HG02623 (cell line): ENCODE results near the gene AP5B1.
"Not testable (repeated sequence)": the region's sequence is repeated elsewhere in the genome, so short reads cannot be mapped to it uniquely, and the experiment has no call there.

Experiments
- ATAC-seq: cut with Tn5 transposase; IDR thresholded peaks from one replicate; pipeline ENCODE4 v1.9.1; 2021; ENCODE audit warnings: moderate library complexity; ENCODE audit not compliant: unreplicated experiment

The AP5B1 gene

DNA sequence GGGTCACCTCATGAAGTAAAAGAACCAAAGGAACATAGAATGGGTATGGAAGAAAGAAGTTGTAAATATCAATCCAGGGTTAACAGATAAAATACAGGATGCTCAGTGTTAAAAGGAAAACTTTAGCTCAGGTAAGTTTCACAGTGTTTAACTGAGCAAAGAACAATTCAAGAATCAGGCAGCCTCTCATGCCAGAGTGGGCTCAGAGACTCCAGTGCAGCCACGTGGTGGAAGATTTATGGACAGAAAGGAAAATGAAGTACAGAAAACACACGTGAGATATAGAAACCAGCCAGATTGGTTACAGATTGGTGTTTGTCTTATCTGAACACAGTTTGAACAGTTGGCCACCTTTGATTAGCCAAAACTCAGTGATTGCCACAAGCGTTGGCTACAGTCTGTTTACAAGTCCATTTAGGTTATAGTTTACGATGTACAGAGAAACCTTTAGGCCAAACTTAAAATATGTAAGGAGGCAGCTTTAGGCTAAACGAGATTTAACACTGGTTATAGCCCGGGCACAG is 9.1 kb downstream of the AP5B1 start:
- no peak for ATAC-seq

DNA sequence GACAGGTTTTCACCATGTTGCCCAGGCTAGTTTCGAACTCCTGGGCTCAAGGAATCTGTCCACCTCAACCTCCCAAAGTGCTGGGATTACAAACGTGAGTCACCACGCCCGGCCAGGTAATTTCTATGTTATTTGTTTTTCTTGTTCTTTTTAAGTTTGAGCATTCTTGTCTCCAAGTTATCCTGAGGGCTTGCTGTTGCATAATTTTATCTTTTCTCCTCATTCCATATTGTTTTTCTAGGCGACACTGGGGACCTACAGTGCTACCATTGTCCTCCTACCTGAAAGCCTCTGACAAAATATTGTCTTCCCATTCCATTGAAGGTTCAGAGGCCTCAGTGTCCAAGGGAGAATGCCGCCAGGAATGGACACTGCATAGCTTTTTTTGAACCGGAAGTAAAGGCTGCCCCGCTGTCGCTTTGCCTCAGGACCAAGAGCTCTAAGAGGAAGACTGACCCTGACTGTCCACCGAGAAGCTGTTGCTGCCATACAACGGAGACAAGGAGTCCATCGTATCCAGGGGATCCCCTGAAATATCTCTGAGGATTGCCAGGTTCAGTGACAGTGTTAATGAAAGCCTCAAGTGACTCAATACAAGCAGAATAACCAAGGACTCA is 9.7 kb downstream of the AP5B1 start:
- ATAC-seq, result no peak

- ATAC-seq, result not testable (repeated sequence)
Observed at GRCh38 chr11:65767806-65768205, 13.0 kb downstream of the AP5B1 start.

GRCh38 chr11:65767406-65767805 is 13.4 kb downstream of the AP5B1 start:
- no peak for ATAC-seq

GRCh38 chr11:65766535-65766934 is 14.2 kb downstream of the AP5B1 start:
- ATAC-seq, result no peak

DNA sequence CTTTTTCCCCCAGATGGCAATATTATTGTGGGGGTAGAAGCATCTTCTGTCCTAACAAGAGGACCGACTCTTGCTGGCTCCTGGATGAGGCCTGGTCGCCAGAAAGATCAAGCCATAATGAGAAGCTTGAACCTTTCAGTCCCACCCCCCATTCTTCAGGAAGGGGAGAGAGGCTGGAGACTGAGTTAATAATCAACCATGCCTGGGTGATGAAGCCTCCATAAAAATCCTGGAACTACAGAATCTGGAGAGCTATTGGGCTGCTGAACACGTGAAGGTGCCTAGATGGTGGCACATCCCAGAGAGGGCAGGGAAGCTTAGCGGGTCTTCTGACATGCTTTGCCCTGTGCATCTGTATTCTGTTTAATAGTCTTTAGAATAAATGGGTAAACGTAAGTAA is 16.3 kb downstream of the AP5B1 start:
- ATAC-seq, result no peak

DNA sequence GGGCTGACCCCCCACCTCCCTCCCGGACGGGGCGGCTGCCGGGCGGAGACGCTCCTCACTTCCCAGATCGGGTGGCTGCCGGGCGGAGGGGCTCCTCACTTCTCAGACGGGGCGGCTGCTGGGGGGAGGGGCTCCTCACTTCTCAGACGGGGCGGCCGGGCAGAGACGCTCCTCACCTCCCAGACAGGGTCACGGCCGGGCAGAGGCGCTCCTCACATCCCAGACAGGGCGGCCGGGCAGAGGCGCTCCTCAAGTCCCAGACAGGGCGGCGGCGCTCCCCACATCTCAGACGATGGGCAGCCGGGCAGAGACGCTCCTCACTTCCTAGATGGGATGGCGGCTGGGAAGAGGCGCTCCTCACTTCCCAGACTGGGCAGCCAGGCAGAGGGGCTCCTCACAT is 18.0 kb downstream of the AP5B1 start:
- ATAC-seq, result not testable (repeated sequence)

DNA sequence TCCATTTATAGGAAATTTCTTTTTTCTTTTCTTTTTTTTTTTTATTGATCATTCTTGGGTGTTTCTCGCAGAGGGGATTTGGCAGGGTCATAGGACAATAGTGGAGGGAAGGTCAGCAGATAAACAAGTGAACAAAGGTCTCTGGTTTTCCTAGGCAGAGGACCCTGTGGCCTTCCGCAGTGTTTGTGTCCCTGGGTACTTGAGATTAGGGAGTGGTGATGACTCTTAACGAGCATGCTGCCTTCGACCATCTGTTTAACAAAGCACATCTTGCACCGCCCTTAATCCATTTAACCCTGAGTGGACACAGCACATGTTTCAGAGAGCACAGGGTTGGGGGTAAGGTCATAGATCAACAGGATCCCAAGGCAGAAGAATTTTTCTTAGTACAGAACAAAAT is 18.6 kb downstream of the AP5B1 start:
- ATAC-seq, result not testable (repeated sequence)

GRCh38 chr11:65745049-65745448 is 35.7 kb downstream of the AP5B1 start:
- no peak for ATAC-seq

DNA sequence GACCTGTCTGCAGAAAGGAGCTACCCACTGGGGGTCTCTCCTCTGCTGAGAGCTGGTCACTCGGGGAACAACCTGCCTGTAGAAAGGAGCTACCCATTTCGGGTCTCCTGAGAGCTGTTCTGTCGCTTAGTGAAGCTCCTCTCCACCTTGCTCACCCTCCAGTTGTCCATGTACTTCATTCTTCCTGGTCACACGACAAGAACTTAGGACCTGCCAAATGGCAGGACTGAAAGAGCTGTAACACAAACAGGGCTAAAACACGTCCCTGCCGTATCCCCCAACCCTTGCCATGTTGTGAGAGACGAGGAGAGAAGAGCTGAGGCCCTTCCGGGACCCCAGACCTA is 36.1 kb downstream of the AP5B1 start:
- no peak for ATAC-seq

GRCh38 chr11:65744026-65744698 is 36.6 kb downstream of the AP5B1 start:
- no peak for ATAC-seq

DNA sequence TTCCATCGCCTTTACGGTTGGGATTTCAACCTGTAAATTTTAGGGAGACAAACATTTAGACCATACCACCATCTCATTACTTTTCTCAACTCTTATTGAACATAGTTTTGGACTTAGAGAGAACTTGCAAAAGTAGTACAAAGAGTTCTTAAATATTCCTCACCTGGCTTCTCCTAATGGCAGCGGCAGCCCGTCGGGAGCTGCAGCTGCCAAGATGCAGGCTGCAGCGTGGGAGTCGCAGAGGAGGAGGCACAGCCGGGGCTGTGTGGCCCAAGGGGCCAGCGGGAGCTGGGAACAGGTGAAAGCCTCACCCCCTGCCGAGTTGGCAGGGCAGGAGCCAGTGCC is 37.1 kb downstream of the AP5B1 start:
- no peak for ATAC-seq

GRCh38 chr11:65742353-65742752 is 38.4 kb downstream of the AP5B1 start:
- no peak for ATAC-seq

DNA sequence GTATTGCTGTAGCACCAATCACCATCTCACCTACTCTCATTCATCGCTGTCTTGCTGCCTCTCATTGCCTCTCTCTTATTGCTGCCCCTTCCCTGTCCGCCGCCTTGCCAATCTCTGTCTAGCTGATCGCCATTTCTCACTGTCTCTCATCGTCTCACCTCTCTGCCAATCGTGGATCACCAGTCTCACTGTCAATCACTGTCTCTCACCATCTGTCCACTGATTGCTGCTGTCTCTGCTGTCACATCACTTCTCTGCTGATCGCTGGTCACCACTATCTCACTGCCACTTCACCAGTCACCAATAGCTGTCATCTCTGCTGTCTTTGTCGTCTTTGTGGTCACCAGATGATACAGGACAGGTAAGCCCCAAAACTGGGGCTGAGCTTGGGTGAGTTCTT is 39.6 kb downstream of the AP5B1 start:
- no peak for ATAC-seq

DNA sequence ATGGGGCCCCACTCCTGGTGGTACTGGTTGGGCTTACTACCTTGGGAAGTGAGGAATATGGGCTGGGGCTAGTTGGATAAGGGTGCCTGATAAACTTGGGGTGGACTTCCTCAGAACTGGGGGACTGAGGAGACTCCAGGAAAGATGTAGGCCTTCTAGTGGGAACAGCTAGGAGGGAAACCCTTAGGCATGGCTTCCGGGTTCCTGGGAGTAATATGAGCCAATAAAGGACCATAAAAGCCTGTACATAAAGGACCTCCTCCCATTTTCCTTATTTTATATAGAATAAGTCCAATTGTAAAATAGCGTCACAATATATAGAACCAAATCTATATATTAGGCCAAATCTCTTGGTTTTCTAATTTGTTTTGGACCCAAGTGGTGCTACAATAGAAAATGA is 41.8 kb downstream of the AP5B1 start:
- no peak for ATAC-seq

- ATAC-seq, result no peak
Observed at GRCh38 chr11:65736810-65737209, 44.0 kb downstream of the AP5B1 start.

GRCh38 chr11:65735111-65735510 is 45.7 kb downstream of the AP5B1 start:
- ATAC-seq, result not testable (repeated sequence)

DNA sequence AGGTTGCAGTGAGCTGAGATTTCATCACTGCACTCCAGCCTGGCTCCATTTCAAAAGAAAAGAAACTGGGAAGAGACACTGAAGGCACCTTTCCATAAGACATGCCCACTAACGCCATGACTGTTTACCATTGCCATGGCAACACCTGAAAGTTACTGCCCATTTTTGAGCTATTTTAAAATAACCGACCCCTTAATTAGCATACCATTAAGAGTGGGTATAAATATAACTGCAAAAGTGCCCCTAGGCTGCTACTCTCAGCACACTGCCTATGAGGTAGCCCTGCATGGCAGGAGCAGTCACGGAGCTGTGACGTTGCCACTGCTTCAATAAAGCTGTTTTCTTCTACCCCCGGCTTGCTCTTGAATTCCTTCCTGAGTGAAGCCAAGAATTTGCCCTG is 50.3 kb downstream of the AP5B1 start:
- ATAC-seq, result no peak

DNA sequence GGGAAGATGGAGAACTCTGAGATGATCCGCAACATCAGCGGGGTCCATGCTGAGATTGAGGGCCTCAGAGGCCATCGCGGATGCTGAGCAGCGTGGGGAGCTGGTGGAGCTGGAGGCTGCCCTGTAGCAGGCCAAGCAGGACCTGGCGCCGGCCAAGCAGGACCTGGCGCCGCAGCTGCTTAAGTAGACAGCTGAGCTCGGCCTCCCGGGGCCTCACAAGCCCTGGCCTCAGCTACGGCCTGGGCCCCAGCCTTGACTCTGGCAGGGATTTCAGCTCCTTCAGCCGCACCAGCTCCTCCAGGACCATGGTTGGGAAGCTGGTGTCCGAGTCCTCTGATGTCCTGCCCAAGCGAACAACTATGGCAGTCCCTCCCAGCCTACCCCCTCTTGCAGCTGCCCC is 52.9 kb downstream of the AP5B1 start:
- ATAC-seq, result no peak

DNA sequence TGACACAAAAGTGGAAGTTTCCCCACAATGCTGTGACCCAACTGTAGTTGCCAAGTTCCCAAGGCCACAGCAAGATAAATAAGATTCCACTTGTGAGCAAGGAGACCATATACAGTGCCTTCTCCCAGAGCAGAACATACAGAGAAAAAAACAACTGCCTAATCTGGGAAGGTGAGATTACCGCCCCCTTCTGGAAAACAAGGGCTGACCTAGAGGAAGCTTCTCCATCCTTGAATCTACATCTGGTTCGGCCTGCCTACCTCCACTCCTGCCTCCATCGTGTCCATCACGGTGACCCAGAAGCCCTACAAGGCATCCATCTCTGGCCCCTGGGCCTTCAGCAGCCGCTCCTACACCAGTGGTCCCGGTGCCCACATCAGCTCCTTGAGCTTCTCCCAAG is 54.1 kb downstream of the AP5B1 start:
- ATAC-seq, result no peak
